Measurements from ENCODE around the gene KIF1B. TPM values are rescaled to one million over a fixed set of nuclear protein-coding genes. Genes with fewer than 3 reads are reported as not detected.

Gene KIF1B
- polyA plus RNA-seq, 1 of the 3 experiments (the other 2 are of a cell fraction) = 6.8 TPM

DNA sequence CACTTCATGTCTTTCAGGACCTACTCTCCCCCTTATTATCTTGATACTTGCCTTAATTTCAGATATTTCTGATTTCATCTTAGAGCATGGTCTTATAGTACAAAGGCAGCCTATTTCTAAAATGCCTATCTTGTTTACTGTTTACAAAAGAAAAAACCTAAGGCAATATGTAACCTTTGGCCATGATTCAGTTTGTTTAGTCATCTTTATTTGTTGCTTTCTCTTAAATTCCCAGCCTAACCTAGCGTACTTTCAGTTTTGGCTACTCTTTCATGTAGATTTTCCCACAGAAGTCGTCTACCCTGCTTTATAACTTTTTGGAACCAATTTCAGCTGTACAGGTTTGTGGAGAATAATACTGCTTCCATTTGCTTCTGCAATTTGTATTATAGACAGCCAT, 81.8 kb downstream of the KIF1B start:
- TF ChIP-seq SIN3A (IDR thresholded peaks at IDR 0.05; ENCODE audit: borderline replicate concordance, low read depth, low read length) (no peak), REST (IDR thresholded peaks at IDR 0.05; ENCODE audit: low read depth, low read length) (no peak), CHD2 (IDR thresholded peaks at IDR 0.05; ENCODE audit: low read length, partially characterized antibody) (no peak), FOSL2 (IDR thresholded peaks at IDR 0.05; ENCODE audit: borderline replicate concordance, low read depth) (no peak), SMC3 (IDR thresholded peaks at IDR 0.05; ENCODE audit: low read depth, low read length) (no peak), TAF1 (IDR thresholded peaks at IDR 0.05; ENCODE audit: borderline replicate concordance, low read depth, low read length) (no peak), YY1 (IDR thresholded peaks at IDR 0.05; ENCODE audit: low read depth) (no peak), RFX5 (IDR thresholded peaks at IDR 0.05; ENCODE audit: low read length) (no peak), RCOR1 (IDR thresholded peaks at IDR 0.05; ENCODE audit: low read length) (no peak), NFIC (IDR thresholded peaks at IDR 0.05; ENCODE audit: borderline replicate concordance) (no peak), PBX3 (IDR thresholded peaks at IDR 0.05) (no peak), RAD21 (IDR thresholded peaks at IDR 0.05; ENCODE audit: low read length) (no peak), FOXM1 (IDR thresholded peaks at IDR 0.05; ENCODE audit: low read depth) (no peak), RXRA (IDR thresholded peaks at IDR 0.05; ENCODE audit: borderline replicate concordance, low read depth) (no peak), ZBTB33 (IDR thresholded peaks at IDR 0.05; ENCODE audit: borderline replicate concordance, low read depth) (no peak), POLR2AphosphoS5 (IDR thresholded peaks at IDR 0.05; ENCODE audit: low read depth, low read length) (no peak)
- TF ChIP-seq, protein P1, sequence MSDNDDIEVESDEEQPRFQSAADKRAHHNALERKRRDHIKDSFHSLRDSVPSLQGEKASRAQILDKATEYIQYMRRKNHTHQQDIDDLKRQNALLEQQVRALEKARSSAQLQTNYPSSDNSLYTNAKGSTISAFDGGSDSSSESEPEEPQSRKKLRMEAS (IDR thresholded peaks at IDR 0.05; ENCODE audit: low read depth) = no peak
- no peaks in the 10 kb centered on the region for H3K79me2 ChIP-seq (ENCODE audit: insufficient read depth)
- no peaks in the 10 kb centered on the region for H3K9me3 ChIP-seq
- no peak overlapping the region for H3K4me3 ChIP-seq (ENCODE audit: low read depth in 2 of 2, low read length in 1 of 2)
- no peak overlapping the region for H3K4me2 ChIP-seq
- ChIA-PET POLR2A (no interaction called here), CTCF (no interaction called here)
- peaks cover 0 to 4% of the 10 kb centered on the region in 2 experiments; a peak in 1 of 4 replicates for H3K4me1 ChIP-seq (ENCODE audit: control insufficient read depth in 1 of 2, insufficient read depth in 2 of 2, low read depth in 1 of 2, low read length in 1 of 2)
- H3K27ac ChIP-seq (ENCODE audit: low read depth in 2 of 2, low read length in 1 of 2) = no peak overlapping the region
- no peaks in the 10 kb centered on the region for H3K27me3 ChIP-seq (ENCODE audit: insufficient read depth)
- peaks cover 3% of the 10 kb centered on the region for H3F3A ChIP-seq (replicated peaks; ENCODE audit: insufficient read depth)
- no peaks in the 10 kb centered on the region for H3K9me2 ChIP-seq
- DNase-seq = no peak
- H3K9ac ChIP-seq = no peak overlapping the region
- peaks cover 60 to 68% of the 10 kb centered on the region in 2 experiments for H3K36me3 ChIP-seq (replicated peaks in 1 of 2; ENCODE audit: control insufficient read depth in 1 of 2, insufficient read depth in 2 of 2, low read length in 1 of 2)
- WGBS (ENCODE audit: low lambda C conversion rate) = 83% methylated on average over 2 of the region's 2 CpGs
- no peaks in the 10 kb centered on the region for H4K20me1 ChIP-seq (ENCODE audit: insufficient read depth)
- no peak overlapping the region for H2AFZ ChIP-seq (ENCODE audit: low read depth)

All from SK-N-SH (cell line).